GM19025 (cell line): ENCODE results near the gene ATP1A4.

Experiments
- ATAC-seq: cut with Tn5 transposase; IDR thresholded peaks from one replicate; pipeline ENCODE4 v1.9.1; 2021; ENCODE audit warnings: mild to moderate bottlenecking, low read depth, moderate library complexity; ENCODE audit not compliant: unreplicated experiment

The ATP1A4 gene

DNA sequence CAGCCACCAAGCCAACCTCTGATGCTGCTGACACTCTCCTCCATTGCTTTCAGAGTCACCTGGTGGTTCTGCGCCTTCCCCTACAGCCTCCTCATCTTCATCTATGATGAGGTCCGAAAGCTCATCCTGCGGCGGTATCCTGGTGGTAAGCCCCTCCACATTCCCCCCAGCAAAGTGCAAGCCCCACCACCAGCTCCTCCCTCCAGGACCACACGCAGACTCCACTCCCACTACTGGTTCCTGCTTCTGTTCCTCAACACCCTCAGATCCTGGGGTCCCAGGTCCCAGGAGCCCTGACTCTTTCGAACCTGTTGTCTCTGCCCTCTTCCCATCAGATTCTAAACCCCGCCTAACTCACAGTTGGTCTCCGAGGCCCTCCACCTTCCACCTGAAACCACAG is 11.6 kb upstream of the ATP1A4 start:
- ATAC-seq, result no peak

DNA sequence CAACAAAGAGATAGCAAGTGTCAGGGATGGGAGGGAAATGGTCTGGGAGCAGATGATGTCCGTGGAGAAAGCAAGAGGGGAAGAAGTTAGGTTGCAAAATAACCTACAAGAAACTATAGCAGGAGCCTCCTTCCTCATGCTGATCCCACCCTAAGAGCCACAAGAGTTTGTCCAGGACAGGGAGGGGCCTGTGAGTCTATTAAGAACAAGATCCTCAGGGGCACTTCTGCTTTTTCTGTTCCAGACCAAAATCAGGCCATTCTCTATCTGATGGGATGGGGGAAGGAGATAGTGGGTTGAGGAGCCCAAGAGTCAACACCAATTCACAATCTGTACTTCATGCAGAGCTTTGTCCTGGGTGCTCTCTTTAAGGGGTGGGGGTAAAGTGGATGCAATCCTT is 7.7 kb upstream of the ATP1A4 start:
- ATAC-seq, result no peak

DNA sequence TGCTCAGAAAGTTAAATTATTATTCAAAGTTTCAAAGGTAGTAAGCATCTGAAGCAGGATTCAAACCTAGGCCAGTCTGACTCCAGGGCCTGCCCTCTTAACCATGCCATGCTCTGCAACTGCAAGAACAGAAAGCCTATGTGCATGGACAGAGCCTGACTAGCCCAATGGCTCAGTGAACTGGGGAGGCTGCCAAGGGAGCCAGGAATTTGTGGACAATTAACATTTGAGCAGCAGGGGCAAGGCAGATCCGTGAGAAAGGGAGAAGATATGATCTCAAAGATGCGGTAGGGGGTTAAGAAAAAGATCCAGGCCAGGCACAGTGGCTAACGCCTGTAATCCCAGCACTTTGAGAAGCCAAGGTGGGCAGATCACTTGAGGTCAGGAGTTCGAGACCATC is 6.5 kb upstream of the ATP1A4 start:
- ATAC-seq, result no peak

DNA sequence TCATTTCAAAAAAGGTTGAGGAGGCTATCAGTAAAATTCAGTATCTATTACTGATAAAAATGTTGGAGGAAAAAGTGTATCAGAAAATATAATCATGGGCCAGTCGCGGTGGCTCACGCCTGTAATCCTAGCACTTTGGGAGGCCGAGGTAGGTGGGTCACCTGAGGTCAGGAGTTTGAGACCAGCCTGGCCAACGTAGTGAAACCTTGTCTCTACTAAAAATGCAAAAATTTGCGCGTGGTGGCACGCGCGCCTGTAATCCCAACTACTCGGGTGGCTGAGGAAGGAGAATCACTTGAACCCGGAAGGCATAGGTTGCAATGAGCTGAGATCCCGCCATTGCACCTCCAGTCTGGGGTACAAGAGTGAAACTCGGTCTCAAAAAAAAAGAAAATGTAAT is 5.3 kb upstream of the ATP1A4 start:
- ATAC-seq, result no peak

DNA sequence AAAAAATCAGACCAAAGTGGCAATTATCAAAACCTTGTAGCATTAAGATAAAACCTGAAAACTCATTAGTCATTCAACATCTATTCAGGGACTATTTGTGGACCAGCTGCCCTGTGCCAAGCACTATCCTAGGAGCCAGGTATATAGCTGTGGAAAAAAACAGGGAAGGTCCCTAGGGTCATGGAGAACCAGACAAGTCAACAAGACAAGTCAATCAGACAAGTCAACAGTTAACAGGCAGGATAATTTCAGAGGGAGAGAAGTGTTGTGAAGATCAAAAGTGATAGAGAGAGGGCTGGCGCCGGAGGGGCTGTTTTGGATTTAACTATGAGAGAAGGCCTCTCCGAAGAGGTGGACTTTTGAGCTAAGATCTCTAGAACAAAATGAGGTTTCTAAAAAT is 3.3 kb upstream of the ATP1A4 start:
- ATAC-seq, result no peak

DNA sequence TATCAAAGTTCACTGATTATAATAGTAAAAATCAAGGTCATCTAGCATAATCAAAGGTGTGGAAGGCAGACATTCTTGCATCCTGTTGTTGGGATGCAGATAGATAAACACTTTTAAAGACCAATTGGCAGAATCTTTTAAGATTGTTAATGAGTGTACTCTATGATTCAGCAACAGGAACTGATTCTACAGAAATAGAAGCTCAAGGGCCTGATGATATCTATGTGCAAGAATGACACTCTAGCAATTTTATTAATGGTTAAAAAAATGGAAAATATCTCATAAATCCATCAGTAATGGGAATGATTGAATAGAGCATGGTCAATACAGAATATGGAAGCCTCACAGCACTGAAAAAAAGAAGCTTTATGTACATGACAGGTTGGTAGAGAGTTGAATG is 2.2 kb upstream of the ATP1A4 start:
- ATAC-seq, result no peak

DNA sequence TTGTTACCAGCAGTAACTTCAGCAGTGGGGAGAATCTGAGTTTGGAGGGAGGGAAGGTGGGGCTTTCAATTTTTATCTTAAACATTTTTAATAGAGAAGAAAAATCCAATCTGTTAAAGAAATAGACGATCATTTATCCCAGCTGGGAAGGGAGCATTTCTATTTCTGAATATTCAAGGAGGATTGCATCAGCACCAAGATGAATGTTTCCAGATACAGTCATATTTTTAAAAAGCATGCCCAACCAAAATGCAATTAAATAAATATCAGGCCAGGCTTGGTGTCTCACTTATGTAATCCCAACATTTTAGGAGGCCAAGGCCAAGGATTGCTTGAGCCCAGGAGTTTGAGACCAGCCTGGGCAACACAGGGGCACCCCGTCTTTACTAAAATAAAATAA is 1.7 kb upstream of the ATP1A4 start:
- ATAC-seq, result no peak

DNA sequence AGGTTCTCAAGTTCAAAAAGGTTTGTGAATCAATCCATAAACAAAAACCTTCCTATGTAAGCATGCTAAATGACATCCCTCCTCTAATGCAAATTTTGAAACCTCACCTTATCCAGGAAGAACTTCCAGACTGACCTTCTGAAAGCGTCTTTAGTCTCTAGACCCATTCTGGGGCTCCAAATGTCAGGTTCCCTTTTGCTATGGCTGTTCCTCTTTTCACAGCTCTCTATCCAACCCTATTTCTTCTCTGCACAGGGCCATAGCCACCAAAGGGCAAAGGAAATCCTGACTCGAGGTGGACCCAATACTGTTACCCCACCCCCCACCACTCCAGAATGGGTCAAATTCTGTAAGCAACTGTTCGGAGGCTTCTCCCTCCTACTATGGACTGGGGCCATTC is 3.4 kb downstream of the ATP1A4 start:
- no peak for ATAC-seq

DNA sequence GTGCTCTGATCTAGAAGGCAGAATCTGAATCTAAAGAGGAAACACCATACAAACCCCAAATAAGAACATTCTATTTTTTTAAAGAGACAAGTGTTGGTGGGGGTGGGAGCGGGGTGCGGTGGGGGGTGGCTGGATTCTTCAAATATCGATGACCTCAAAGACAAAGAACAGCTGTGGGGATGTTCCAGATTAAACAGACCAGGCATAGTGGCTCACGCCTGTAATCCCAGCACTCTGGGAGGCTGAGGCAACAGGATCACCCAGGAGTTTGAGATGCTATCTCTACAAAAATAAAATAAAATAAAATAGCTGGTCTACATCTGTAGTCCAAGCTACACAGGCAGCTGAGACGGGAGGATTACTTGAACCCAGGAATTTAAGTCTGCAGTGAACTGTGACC is 5.0 kb downstream of the ATP1A4 start:
- ATAC-seq, result no peak

DNA sequence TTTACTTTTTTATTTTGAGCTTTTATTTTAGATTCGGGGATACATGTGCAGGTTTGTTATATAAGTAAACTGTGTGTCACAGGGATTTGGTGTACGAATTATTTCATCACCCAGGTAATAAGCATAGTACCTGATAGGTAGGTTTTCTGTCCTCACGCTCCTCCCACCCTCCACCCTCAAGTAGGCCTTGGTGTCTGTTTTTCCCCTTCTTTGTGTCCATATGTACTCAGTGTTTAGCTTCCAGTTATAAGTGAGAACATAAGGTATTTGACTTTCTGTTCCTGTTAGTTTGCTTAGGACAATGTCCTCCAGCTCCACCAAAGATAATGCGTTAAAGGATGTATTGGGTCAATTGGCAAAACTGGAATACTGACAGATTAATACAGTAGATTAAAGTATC is 5.8 kb downstream of the ATP1A4 start:
- no peak for ATAC-seq

DNA sequence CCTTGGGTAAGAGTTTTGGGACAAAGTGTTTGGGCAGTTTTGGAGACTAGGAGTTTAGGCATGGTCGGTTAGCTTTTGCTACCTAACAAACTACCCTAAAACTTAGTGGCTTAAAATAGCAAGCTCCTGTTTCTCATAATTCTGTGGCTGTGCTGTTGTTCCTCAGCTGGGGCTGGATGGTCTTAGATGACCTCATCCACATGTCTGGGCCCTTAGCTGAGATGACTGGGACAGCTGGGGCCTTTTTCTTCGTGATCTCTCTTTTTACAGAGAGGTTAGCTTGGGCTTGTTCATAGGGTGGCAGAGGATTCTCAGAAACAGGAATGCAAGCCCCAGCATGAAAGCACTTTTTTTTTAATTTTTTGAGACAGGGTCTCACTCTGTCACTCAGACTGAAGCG is 6.6 kb downstream of the ATP1A4 start:
- ATAC-seq, result no peak

DNA sequence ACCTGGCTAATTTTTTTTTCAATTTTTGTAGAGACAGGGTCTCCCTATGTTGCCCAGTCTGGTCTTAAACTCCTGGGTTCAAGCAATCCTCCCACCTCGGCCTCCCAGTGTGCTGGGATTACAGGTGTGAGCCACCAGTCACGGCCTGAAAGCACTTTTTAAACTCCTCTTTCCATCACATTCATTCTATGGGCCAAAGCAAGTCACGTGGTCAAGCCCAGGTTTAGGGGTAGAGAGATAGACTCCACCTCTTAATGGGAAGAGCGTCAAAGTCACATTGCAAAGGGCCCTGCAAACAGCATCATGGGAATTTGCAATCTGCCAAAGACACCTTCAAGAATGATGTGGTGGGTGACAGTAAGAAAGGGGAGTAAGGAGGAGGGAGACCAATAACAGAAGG is 7.1 kb downstream of the ATP1A4 start:
- no peak for ATAC-seq

DNA sequence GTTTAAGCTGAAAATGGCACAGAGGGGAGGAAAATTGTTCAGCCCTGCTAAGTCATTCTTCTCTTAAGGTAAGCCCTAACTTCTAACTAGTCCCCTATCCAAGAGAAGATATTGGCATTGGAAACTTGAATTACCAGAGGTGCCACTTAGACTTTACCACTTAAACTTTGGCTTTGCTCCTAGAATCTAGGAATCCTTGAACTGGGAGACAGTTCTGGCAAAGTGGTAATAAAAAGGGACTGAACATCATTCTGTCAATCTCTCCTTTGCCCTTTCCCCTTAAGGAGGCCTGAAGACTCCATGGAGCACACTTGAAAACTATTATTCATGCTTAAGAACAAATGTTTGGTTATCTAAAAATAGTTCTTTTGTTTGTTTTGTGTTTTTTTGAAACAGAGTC is 8.4 kb downstream of the ATP1A4 start:
- no peak for ATAC-seq

DNA sequence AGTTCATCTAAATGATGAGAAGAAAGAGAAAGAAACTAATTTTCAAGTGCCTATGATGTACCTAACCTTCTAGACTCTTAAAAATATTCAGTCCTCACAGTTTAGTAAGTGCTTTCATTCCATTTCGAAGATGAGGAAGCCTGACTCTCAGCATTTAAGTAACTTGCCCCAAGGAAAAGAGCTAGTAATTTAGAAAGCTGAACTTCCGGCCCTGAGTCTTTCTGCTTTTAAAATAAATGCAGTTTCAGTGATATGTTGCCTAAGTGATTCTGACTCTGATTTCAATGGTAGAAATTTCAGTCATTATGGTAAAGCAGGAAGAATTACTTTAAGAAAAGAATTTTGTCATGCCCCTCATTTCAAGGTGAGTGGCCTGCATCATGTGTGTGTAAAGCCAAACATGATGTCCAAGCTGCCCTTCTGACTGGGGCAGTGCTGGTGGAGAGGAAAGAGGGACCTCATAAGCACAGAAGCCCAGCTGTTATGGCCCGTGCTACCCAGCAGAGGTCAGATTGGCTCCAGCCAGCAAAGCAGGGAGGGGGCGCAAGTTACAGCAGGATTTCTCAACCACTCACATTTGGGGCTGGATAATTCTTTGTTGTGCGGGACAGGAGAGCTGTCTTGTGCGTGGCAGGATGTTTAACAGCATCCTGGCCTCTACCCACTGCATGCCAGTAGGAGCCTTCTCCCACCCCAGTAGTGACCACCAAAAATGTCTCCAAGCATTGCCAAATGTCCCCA is 10.7 kb downstream of the ATP1A4 start:
- ATAC-seq, result no peak

DNA sequence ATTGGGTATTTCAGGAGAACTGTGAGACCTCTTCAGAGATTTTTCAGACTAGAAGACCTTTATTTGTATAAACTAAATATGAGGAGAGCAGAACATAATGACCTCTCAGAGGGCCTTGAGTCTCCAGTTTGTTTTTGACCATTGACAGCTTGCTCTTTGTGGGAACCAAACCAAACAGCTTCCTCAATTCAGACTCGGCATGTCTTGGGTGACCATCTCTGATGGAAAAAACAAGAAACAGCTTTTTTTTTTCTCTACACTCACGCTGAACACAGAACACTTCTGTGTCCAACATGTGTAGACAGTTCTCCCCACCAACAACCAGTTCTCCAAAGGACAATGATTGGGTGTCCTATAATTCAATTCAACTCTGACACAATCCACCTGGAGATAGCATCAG is 11.5 kb downstream of the ATP1A4 start:
- no peak for ATAC-seq

DNA sequence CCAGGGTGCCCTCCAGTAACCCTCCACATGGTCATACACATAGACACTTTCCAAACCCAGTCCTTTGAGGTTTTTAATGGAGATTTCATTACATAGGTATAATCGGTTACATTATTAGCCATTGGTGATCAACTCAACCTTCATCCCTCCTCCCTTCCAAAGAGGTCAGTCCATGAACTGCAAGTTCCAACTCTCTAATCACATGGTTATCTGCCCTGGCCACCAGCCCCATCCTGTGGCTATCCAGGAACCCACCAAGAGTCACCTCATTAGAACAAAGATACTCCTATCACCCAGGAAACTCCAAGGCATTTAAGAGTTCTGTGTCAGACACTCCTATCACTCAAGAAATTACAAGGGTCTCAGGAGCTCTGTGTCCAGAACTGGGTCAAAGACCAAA is 12.2 kb downstream of the ATP1A4 start:
- ATAC-seq, result no peak

DNA sequence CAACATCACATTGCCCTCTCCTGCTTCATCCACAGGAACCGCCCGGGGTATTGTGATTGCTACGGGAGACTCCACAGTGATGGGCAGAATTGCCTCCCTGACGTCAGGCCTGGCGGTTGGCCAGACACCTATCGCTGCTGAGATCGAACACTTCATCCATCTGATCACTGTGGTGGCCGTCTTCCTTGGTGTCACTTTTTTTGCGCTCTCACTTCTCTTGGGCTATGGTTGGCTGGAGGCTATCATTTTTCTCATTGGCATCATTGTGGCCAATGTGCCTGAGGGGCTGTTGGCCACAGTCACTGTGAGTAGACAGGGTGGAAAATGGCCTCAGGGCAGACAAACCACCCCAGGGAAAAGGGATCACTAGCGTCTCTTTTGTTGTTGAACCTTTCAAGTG is 12.7 kb downstream of the ATP1A4 start:
- ATAC-seq, result no peak

DNA sequence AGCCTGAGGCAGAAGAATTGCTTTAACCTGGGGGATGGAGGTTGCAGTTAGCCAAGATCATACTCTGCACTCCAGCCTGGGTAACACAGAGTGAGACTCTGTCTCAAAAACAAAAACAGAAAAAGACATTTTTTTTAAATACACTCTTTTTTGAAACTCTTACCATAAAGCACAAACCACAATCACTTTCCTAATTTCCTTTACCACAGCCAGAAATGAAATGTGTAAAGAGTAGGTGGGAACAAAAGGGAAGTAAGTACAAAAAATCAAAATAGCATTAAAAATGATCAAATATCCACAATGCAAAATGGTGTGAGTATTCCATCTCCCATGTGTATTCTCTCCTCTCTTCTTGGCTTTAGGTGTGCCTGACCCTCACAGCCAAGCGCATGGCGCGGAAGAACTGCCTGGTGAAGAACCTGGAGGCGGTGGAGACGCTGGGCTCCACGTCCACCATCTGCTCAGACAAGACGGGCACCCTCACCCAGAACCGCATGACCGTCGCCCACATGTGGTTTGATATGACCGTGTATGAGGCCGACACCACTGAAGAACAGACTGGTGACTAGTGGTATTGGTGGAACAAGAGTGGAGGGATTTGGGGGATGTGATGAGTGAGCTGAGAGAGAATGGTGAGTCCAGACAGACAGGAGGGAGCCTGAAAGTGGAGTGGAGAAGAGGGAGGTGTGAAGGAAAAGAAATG is 14.9 kb downstream of the ATP1A4 start:
- ATAC-seq, result no peak

DNA sequence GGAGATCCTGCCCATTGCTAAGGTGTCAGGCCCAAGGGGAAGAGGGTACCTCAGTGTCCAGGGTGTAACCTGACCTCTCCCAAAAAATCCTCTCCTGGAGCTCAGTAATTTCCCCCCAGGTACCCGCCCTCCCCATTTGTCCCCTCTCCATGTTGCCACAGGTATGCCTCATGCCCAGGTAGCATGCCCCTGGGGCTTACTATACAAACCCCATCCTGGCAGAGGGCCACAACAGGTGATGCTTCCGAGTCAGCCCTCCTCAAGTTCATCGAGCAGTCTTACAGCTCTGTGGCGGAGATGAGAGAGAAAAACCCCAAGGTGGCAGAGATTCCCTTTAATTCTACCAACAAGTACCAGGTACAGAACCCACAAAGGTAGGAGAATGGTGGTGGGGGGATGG is 15.7 kb downstream of the ATP1A4 start:
- ATAC-seq, result no peak

DNA sequence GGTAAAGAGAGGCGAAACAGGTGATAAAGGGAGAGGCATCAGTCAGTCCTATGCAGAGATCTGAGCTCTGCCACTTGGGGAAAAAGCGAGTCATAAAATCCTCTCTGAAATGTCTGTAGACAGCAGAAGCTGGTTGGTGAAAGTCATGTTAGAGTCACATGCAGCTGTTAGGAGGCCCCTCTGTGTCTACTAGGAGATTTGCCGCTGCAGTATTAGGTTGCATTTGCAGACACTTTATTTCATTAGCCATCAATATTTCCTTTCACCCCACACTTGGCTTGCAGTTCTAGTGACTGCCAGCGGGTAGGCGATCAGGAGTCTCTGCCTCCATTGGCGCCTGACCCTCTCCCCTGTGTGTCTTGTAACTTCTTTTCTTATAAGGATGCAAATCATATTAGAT is 16.2 kb downstream of the ATP1A4 start:
- no peak for ATAC-seq

DNA sequence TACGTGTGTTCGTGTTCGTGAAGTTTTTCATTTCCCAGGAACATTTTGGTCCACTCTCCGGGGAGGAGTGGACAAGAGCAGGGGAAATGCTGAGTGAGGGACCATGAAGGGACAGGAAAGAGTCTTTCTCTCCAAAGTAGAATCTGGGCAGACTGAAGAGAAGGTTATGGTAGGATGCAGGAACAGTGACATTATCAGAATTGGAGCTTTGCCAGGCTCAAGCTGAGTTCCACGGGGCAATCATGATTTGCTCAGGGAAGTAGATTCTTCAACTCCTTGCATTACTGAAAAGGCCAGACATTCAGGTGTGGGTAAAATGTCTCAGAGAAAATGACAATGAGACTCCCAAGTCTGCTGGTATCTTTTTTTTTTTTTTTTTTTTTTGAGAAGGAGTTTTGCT is 16.6 kb downstream of the ATP1A4 start:
- no peak for ATAC-seq

DNA sequence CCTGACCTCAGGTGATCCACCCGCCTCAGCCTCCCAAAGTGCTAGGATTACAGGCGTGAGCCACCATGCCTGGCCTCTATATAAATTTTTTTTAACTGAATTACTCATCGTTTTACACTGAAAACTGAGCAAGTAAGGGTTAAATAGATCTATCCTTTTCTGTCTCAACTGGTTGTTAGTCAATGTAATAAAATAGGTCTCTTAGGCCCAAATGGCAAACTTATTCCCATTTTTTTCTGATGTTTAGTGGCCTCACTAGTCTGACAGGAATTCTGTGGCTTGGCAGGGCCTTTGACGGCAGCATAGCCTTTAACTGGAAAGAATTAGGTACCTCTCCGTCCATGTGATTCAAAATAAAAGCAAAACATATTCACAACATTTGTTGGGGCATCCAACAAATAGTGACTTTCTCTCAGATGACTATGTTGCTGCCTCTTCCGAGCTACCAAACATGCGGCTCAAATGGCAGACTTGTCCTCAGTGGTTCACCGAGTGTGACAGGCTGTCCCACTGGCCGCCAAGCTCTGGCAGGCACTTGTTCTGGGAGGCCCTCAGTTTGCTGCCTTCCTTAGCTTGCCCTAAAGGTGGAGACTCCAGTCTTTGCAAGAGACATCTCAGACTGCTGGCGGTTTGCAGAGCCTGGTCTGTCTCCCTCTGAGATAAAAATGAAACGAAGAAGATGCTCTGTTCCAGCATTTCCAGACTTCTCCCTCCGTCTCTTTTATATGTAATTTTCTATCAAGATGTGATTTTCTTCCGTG is 17.4 kb downstream of the ATP1A4 start:
- ATAC-seq, result no peak
